Mucosa of descending colon (tissue), 3 donors: ENCODE measurements around the gene ANKRD45. TPM values are rescaled to one million over a fixed set of nuclear protein-coding genes. Genes with fewer than 3 reads are reported as not detected.
"Not testable (repeated sequence)": the region's sequence is repeated elsewhere in the genome, so short reads cannot be mapped to it uniquely, and the experiment has no call there.

Experiments used
- ATAC-seq: fragments of 200-7000 bp; cut with Tn5 transposase; one replicate; pipeline ENCODE4 v1.9.1; 2020; ENCODE audit warnings: mild to moderate bottlenecking, moderate library complexity
- DNase-seq, 3 donors: peaks; one replicate each; pipeline ENCODE4 v3.0.0-alpha.2; 2020
- H3K36me3 ChIP-seq: fragments of 200-600 bp; one replicate; pipeline ENCODE4 v1.8.0; 2021; ENCODE audit warnings: low read depth, mild to moderate bottlenecking
- H3K4me1 ChIP-seq: fragments of 200-600 bp; one replicate; pipeline ENCODE4 v1.8.0; 2021; ENCODE audit warnings: low read depth, mild to moderate bottlenecking
- H3K4me3 ChIP-seq: fragments of 200-600 bp; one replicate; pipeline ENCODE4 v1.8.0; 2021; ENCODE audit warnings: mild to moderate bottlenecking
- H3K9me3 ChIP-seq: fragments of 200-600 bp; one replicate; pipeline ENCODE4 v1.8.0; 2021; ENCODE audit warnings: mild to moderate bottlenecking
- intact Hi-C, 2 donors: fragments of 100-400 bp; cut with DNase I in 1 of 2; cut with micrococcal nuclease in 1 of 2; formaldehyde crosslinking; loops; one replicate each; pipeline versions ENCODE4 v1.11.0 to v1.11.1; 2022; cut with DNase I, micrococcal nuclease
- total RNA-seq, 3 donors: library from RNA; stranded (reverse); fragmentation: NEBNext Ultra II Directional in 2 of 3; extraction: Animal tissue kit (Norgen Biotek cat#: 25700) in 2 of 3; gene quantifications; one replicate each; pipeline versions ENCODE4 v1.2.1 to v1.2.4, GENCODE V29; 2021 to 2023
- TF ChIP-seq, protein P1 (sequence below): fragments of 200-600 bp; IDR thresholded peaks from one replicate; pipeline ENCODE4 v1.8.0; 2022; ENCODE audit warnings: antibody characterized with exemption, mild to moderate bottlenecking
- donor health status: DM: no; HTN: no; CAD: no; lungs with moderate emphysema.
- donor health status: DM: no; HTN: no; CAD: no.
- donor health status: DM: no; HTN: yes; CAD: no.

ANKRD45 gene
- total RNA-seq, 3 donors from 2014 or later: 0.55 to 2.1 (median 1.1) TPM

DNA sequence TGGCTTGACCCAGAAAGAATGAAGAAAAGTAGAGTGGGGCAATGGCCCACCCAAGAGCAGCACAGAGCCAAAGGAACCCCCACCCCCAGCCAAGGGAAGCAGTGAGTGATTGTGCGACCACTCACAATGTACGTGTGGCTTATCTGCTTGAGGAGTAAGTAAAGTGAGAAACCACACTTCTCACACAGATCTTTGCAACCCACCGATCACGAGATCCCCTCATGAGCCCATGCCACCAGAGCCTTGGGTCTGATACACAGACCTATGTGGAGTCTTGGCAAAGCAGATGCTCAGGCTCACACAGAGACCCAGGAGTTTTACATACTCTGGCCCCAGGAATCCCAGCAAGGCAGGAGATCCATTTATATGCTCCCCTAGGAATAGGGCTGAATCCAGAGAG, 52.8 kb downstream of the ANKRD45 start:
- no peak for ATAC-seq
- Histone ChIP-seq H3K36me3 (no peaks in the 10 kb centered on the region), H3K4me1 (no peaks in the 10 kb centered on the region), H3K4me3 (no peak overlapping the region), H3K9me3 (no peaks in the 10 kb centered on the region)
- TF ChIP-seq, protein P1, sequence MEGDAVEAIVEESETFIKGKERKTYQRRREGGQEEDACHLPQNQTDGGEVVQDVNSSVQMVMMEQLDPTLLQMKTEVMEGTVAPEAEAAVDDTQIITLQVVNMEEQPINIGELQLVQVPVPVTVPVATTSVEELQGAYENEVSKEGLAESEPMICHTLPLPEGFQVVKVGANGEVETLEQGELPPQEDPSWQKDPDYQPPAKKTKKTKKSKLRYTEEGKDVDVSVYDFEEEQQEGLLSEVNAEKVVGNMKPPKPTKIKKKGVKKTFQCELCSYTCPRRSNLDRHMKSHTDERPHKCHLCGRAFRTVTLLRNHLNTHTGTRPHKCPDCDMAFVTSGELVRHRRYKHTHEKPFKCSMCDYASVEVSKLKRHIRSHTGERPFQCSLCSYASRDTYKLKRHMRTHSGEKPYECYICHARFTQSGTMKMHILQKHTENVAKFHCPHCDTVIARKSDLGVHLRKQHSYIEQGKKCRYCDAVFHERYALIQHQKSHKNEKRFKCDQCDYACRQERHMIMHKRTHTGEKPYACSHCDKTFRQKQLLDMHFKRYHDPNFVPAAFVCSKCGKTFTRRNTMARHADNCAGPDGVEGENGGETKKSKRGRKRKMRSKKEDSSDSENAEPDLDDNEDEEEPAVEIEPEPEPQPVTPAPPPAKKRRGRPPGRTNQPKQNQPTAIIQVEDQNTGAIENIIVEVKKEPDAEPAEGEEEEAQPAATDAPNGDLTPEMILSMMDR: no peak
- intact Hi-C loops: no loop called here
- no peak for DNase-seq

GRCh38 chr1:173613086-173613485, 56.6 kb downstream of the ANKRD45 start:
- intact Hi-C loops, H3K9me3 ChIP-seq, H3K4me1 ChIP-seq, DNase-seq, H3K36me3 ChIP-seq, H3K4me3 ChIP-seq, ATAC-seq: not testable (repeated sequence)

DNA sequence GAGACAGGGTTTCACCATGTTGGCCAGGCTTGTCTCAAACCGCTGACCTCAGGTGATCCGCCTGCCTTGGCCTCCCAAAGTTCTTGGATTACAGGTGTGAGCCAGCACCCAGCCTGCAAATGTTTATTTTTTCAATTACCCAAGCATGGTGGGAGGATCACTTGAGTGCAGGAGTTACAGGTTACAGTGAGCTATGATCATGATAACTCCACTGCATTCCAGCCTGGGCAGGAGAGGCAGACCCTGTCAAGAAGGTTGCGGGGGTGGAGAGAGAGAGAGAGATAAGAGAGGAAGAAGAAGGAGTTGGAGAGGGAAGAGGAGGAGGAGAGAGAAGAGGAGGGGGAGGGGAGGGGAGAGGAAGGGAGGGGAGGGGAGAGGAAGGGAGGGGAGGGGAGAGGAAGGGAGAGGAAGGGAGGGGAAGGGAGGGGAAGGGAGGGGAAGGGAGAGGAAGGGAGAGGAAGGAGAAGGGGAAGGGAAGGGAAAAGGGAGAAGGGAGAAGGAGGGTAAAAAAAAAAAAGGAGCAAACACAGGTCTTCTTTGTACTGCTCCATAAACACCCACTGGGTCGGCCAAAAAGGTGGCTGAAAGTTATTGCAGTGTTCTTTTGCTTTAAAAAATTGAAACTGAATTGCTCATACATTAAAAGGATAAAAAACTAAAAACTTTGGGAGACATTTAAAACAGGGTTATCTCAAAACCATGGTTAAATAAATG, 61.0 kb downstream of the ANKRD45 start:
- DNase-seq (no peak), ATAC-seq (no peak)
- no peaks in the 10 kb centered on the region for H3K9me3 ChIP-seq
- TF ChIP-seq, protein P1: no peak
- intact Hi-C loops: no loop called here
- no peaks in the 10 kb centered on the region for H3K4me1 ChIP-seq
- no peak overlapping the region for H3K4me3 ChIP-seq
- no peaks in the 10 kb centered on the region for H3K36me3 ChIP-seq

GRCh38 chr1:173603056-173603591, 66.5 kb downstream of the ANKRD45 start, which contains the start of gene SLC9C2:
Gene SLC9C2, minus strand, starts transcription at chr1:173603072. Its CDS starts 1,296 bp downstream, at chr1:173601776.
- ATAC-seq (no peak), DNase-seq (peak in 1 of 3 donors; percentile 4)
- no peaks in the 10 kb centered on the region for H3K4me1 ChIP-seq
- intact Hi-C loops: no loop called here
- H3K36me3 ChIP-seq: no peaks in the 10 kb centered on the region
- H3K9me3 ChIP-seq: no peaks in the 10 kb centered on the region
- no peak within 1 kb of the TSS for H3K4me3 ChIP-seq
- TF ChIP-seq, protein P1: no peak

GRCh38 chr1:173601588-173601987, 68.1 kb downstream of the ANKRD45 start:
- Histone ChIP-seq H3K36me3 (no peaks in the 10 kb centered on the region), H3K4me1 (no peaks in the 10 kb centered on the region), H3K4me3 (no peak overlapping the region), H3K9me3 (no peaks in the 10 kb centered on the region)
- intact Hi-C loops: loop anchor here in 1 of 2 donors (2.0 kb wide), 1 partner anchor 61 kb away; no protein-coding TSS in a partner anchor
- no peak for ATAC-seq
- DNase-seq: no peak
- TF ChIP-seq, protein P1: no peak

- ATAC-seq (no peak), DNase-seq (no peak)
- H3K36me3 ChIP-seq: no peaks in the 10 kb centered on the region
- no peak overlapping the region for H3K4me3 ChIP-seq
- intact Hi-C loops: no loop called here
- no peaks in the 10 kb centered on the region for H3K4me1 ChIP-seq
- TF ChIP-seq, protein P1: no peak
- H3K9me3 ChIP-seq: no peaks in the 10 kb centered on the region
These were observed 73.4 kb downstream of the ANKRD45 start for GRCh38 chr1:173596097-173596825.

GRCh38 chr1:173591138-173591537, 78.5 kb downstream of the ANKRD45 start:
- DNase-seq, H3K36me3 ChIP-seq, H3K4me1 ChIP-seq, intact Hi-C loops, H3K9me3 ChIP-seq, H3K4me3 ChIP-seq, ATAC-seq: not testable (repeated sequence)
